Effector memory CD4-positive, alpha-beta T cell (primary cell): ENCODE data around the gene SAMM50.
A peak's percentile ranks its signal among the peaks of the same experiment; 100 is the strongest.

Source experiments
- DNase-seq, 3 donors: peaks; one replicate each; pipeline ENCODE4 v3.0.0-alpha.2; 2020
- H3K27ac ChIP-seq: 2 replicates; pipeline ENCODE4 v1.7.0; 2013; ENCODE audit warnings: mild to moderate bottlenecking, low read length, moderate library complexity; ENCODE audit not compliant: insufficient read depth, poor library complexity, severe bottlenecking
- H3K27me3 ChIP-seq: replicated peaks from 2 replicates; pipeline ENCODE4 v1.7.0; 2013; ENCODE audit warnings: mild to moderate bottlenecking, low read length; ENCODE audit not compliant: insufficient read depth, control insufficient read depth, poor library complexity, severe bottlenecking
- H3K36me3 ChIP-seq: 2 replicates; pipeline ENCODE4 v1.7.0; 2013; ENCODE audit warnings: mild to moderate bottlenecking, low read length, moderate library complexity; ENCODE audit not compliant: control insufficient read depth, insufficient read depth
- H3K4me1 ChIP-seq: 2 replicates; pipeline ENCODE4 v1.7.0; 2013; ENCODE audit warnings: low read length, mild to moderate bottlenecking; ENCODE audit not compliant: control insufficient read depth, insufficient read depth, poor library complexity, severe bottlenecking
- H3K4me3 ChIP-seq: 2 replicates; pipeline ENCODE4 v1.7.0; 2013; ENCODE audit warnings: low read length, low read depth, mild to moderate bottlenecking; ENCODE audit not compliant: insufficient read depth, poor library complexity, severe bottlenecking
- H3K9me3 ChIP-seq: 2 replicates; pipeline ENCODE4 v1.7.0; 2013; ENCODE audit warnings: mild to moderate bottlenecking, low read length, moderate library complexity; ENCODE audit not compliant: control insufficient read depth

The SAMM50 gene

GRCh38 chr22:44025171-44026065, 70.2 kb downstream of the SAMM50 start:
- DNase-seq: no peak
- H3K4me3 ChIP-seq: no peak overlapping the region
- no peaks in the 10 kb centered on the region for H3K36me3 ChIP-seq
- H3K27ac ChIP-seq: no peak overlapping the region
- H3K4me1 ChIP-seq: peaks cover 12% of the 10 kb centered on the region
- H3K9me3 ChIP-seq: no peaks in the 10 kb centered on the region
- no peaks in the 10 kb centered on the region for H3K27me3 ChIP-seq

- no peaks in the 10 kb centered on the region for H3K36me3 ChIP-seq
- peak overlapping the region; percentile 77 for H3K27ac ChIP-seq
- no peak overlapping the region for H3K4me3 ChIP-seq
- no peaks in the 10 kb centered on the region for H3K9me3 ChIP-seq
- no peaks in the 10 kb centered on the region for H3K27me3 ChIP-seq
- H3K4me1 ChIP-seq: peaks cover 18% of the 10 kb centered on the region
- DNase-seq: no peak
These were observed 70.9 kb downstream of the SAMM50 start for GRCh38 chr22:44026066-44026629.

GRCh38 chr22:44026630-44027511, 71.6 kb downstream of the SAMM50 start:
- Histone ChIP-seq H3K9me3 (no peaks in the 10 kb centered on the region), H3K36me3 (no peaks in the 10 kb centered on the region), H3K4me3 (peak overlapping the region; percentile 35), H3K27me3 (no peaks in the 10 kb centered on the region), H3K4me1 (peaks cover 22% of the 10 kb centered on the region), H3K27ac (peak overlapping the region; percentile 77)
- peak; percentile 34 to 61 (median 55) for DNase-seq

- H3K36me3 ChIP-seq: no peaks in the 10 kb centered on the region
- H3K27me3 ChIP-seq: no peaks in the 10 kb centered on the region
- H3K4me3 ChIP-seq: no peak overlapping the region
- no peak for DNase-seq
- H3K27ac ChIP-seq: no peak overlapping the region
- H3K9me3 ChIP-seq: no peaks in the 10 kb centered on the region
- H3K4me1 ChIP-seq: peaks cover 22% of the 10 kb centered on the region
These were observed 72.8 kb downstream of the SAMM50 start for GRCh38 chr22:44028091-44028490.

- H3K36me3 ChIP-seq: no peaks in the 10 kb centered on the region
- H3K4me1 ChIP-seq: peaks cover 18% of the 10 kb centered on the region
- no peak overlapping the region for H3K4me3 ChIP-seq
- no peak for DNase-seq
- H3K27me3 ChIP-seq: no peaks in the 10 kb centered on the region
- H3K27ac ChIP-seq: no peak overlapping the region
- no peaks in the 10 kb centered on the region for H3K9me3 ChIP-seq
These were observed 73.8 kb downstream of the SAMM50 start for GRCh38 chr22:44029069-44029468.

GRCh38 chr22:44030051-44030701, 74.9 kb downstream of the SAMM50 start:
- H3K4me1 ChIP-seq: peaks cover 18% of the 10 kb centered on the region
- DNase-seq: no peak
- H3K36me3 ChIP-seq: no peaks in the 10 kb centered on the region
- H3K27me3 ChIP-seq: no peaks in the 10 kb centered on the region
- no peak overlapping the region for H3K27ac ChIP-seq
- H3K4me3 ChIP-seq: no peak overlapping the region
- no peaks in the 10 kb centered on the region for H3K9me3 ChIP-seq

GRCh38 chr22:44030702-44031082, 75.5 kb downstream of the SAMM50 start:
- Histone ChIP-seq H3K9me3 (no peaks in the 10 kb centered on the region), H3K27ac (peak overlapping the region; percentile 20)
- DNase-seq: no peak

GRCh38 chr22:44031158-44031952, 76.1 kb downstream of the SAMM50 start:
- Histone ChIP-seq H3K9me3 (no peaks in the 10 kb centered on the region), H3K27ac (peak overlapping the region; percentile 20), H3K27me3 (no peaks in the 10 kb centered on the region), H3K4me1 (peaks cover 18% of the 10 kb centered on the region), H3K4me3 (peak overlapping the region; percentile 6), H3K36me3 (no peaks in the 10 kb centered on the region)
- no peak for DNase-seq

More at GRCh38 chr22:44030702-44031082, 75.5 kb downstream of the SAMM50 start:
- Histone ChIP-seq H3K4me1 (peaks cover 18% of the 10 kb centered on the region), H3K4me3 (peak overlapping the region; percentile 6), H3K27me3 (no peaks in the 10 kb centered on the region), H3K36me3 (no peaks in the 10 kb centered on the region)

- Histone ChIP-seq H3K4me3 (no peak overlapping the region), H3K9me3 (no peaks in the 10 kb centered on the region), H3K27ac (peak overlapping the region; percentile 5), H3K36me3 (no peaks in the 10 kb centered on the region), H3K4me1 (peaks cover 13% of the 10 kb centered on the region), H3K27me3 (no peaks in the 10 kb centered on the region)
- no peak for DNase-seq
These were observed 77.0 kb downstream of the SAMM50 start for GRCh38 chr22:44032126-44032730.
